ENCODE results near the gene TTLL11.
A peak's percentile ranks its signal among the peaks of the same experiment; 100 is the strongest.
"Not testable (repeated sequence)": the region's sequence is repeated elsewhere in the genome, so short reads cannot be mapped to it uniquely, and the experiment has no call there.

TTLL11 gene

DNA sequence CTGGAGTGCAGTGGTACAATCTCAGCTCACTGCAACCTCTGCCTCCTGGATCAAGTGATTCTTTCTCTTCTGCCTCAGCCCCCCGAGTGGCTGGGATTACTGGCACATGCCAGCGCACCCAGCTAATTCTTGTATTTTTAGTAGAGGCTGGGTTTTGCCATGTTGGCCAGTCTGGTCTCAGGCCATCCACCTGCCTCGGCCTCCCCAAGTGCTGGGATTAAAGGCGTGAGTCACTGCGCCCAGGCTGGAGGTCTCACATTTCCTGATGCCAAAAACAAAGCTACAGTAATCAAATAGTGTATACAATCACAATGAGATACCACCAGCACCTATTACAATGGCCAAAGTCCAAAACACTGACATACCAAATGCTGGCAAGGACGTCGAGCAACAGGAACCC lies 51.1 kb downstream of the TTLL11 start:
- no peak for DNase-seq

GRCh38 chr9:122040561-122041242 lies 52.4 kb downstream of the TTLL11 start:
- DNase-seq = no peak

DNA sequence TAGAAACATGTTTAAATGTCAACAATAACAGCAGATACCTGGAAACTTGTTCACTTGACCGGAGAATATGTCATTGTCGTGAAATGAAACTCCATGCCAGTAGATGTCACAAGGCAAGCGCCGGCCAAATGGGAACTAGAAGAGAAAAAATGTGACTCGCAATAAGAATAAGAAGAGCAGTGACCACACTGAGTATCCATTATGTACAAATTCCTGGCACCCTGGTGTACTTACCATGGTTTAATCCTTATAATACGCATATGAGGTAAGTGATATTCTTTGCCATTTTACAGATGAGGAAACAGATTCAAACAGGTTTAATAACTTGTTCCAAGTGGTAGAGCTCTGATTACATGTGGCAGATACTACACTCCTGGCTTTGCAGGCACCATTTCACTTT lies 53.9 kb downstream of the TTLL11 start:
- DNase-seq = peak; percentile 11

GRCh38 chr9:122036988-122037387 lies 56.1 kb downstream of the TTLL11 start:
- DNase-seq = no peak

GRCh38 chr9:122036408-122036807 lies 56.7 kb downstream of the TTLL11 start:
- no peak for DNase-seq

- DNase-seq = no peak
These were observed 59.2 kb downstream of the TTLL11 start for GRCh38 chr9:122033775-122034373.

DNA sequence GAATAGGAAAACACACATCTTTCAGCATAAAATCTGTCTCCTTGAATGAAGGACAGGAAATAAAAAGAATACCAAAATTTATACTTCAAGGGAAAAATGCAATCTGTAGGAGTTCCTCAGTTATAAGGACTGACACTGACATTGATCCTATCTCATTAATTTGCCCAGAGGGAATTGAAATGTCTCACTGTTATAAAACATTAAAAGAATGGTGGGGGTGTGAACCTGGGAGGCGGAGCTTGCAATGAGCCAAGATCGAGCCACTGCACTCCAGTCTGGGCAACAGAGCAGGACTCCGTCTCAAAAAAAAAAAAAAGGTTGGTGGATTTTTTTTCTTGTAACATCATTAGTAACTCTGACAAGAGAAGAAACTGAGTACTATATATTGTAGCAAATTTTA lies 60.8 kb downstream of the TTLL11 start:
- no peak for DNase-seq

DNA sequence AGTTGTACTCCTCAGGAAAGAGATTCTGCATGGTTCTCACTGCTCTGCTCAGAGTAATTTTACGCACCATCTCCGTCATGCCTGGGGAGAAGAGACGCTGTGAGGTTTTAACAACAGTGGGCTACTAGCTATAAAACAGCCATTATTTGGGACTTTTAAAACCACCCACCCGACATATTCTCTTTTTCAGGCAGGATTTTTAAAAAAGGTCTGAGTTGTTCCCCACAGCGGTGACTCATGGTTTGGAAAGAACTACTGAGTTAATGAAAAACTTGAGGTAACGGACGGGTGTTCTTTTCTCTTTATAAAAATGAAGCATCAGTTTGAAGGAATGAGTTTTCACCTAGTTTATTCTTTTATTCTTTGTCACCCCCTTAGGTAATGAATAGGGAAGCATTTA lies 61.3 kb downstream of the TTLL11 start:
- no peak for DNase-seq

GRCh38 chr9:122031157-122031556 lies 62.0 kb downstream of the TTLL11 start:
- no peak for DNase-seq

DNA sequence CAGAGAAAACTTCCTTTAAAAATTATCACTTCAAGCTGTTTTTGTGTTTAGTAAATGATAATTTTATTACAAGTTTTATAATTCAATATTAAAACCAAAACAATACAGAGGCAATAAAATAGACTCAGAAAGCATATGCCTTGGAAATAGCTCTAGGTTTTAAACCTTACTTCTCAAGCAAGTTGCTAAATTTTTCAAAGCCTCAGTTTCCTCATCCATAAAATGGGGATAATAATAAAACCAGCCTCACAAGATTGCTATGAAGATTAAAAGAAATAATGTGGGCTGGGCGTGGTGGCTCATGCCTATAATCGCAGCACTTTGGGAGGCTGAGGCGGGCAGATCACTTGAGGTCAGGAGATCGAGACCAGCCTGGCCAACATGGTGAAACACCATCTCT lies 62.8 kb downstream of the TTLL11 start:
- DNase-seq = no peak

DNA sequence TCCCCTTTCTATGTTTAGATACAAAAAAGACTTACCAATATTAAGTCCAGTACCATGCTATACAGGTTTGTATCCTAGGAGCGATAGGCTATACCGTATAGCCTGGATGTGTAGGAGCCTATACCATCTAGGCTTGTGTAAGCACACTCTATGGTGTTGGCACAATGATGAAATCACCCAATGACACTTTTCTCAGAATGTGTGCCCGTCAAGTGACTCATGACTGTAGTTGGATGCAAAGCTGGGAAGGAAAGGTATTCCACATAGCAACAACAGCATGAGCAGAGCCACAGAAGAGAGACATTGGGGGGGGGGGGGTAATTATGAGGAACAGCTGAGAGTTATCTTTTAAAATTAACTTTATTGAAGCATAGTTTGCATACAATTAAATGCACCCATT lies 63.2 kb downstream of the TTLL11 start:
- no peak for DNase-seq

GRCh38 chr9:122028089-122028488 lies 65.0 kb downstream of the TTLL11 start:
- DNase-seq = no peak

DNA sequence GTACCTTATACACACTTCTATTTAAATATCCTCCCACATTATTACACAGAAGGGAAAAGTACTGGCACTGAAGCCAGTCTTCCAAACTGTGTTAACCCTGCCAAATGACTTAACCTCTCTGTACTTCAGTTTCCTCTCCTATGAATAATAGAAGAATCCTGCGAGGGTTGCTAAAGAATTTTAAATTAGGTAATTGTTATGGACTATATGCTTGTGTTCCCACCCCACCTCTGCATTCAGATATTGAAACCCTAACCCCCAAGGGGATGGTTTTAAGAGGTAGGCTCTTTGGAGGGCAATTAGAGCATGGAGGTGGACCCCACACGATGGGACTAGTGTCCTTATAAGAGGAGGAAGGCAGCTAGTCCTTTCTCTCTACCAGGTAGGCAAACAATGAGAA lies 72.7 kb downstream of the TTLL11 start:
- no peak for DNase-seq

GRCh38 chr9:122016744-122017143 lies 76.4 kb downstream of the TTLL11 start:
- DNase-seq = peak; percentile 36

GRCh38 chr9:122016309-122016708 lies 76.8 kb downstream of the TTLL11 start:
- DNase-seq = no peak

DNA sequence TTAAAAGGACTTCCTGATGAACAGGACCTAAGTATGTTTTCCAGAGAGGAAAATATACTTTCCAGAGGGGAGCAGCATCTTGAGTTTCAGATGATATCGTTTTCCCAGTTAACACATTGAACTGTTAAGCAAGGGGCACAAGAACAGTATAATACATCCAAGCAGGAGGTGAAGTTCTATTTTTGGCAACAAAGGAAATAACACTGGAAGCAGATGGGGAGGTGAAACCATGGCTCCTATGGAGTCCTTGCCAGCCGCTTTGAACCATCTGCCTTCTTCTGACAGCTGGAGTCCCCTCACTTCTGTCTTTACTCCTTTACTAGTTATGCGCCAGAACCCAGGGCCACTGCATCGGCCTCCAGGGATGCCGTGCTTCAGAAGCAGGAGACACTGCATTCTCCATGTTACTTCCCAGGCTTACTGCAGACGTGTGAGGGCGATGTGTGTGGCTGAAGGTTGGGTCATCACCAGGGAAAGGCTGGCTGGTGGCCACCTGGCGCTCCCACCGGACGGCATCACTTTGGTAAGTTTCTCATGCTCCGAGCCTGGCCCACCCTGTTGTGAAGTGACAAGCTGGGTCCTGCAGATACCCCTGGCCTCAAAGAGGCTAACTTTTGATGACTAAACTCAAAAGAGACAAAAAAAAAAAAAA lies 77.8 kb downstream of the TTLL11 start:
- no peak for DNase-seq

GRCh38 chr9:122011818-122012498 lies 81.2 kb downstream of the TTLL11 start:
- DNase-seq = no peak

DNA sequence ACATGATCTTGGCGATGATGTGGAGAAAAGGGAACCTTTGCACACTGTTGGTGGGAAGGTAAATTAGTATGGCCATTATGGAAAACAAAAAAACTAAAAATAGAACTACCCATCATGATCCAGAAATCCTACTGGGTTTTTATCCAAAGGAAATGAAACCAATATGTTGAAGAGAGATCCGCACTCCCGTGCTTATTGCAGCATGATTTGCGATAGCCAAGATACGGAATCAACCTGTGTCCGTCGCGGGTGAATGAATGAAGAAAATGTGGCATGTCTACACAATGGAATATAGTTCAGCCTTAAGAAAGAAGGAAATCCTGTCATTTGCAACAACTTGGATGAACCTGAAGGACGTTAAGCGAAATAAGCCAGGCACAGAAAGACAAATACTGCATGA lies 84.5 kb downstream of the TTLL11 start:
- no peak for DNase-seq

DNA sequence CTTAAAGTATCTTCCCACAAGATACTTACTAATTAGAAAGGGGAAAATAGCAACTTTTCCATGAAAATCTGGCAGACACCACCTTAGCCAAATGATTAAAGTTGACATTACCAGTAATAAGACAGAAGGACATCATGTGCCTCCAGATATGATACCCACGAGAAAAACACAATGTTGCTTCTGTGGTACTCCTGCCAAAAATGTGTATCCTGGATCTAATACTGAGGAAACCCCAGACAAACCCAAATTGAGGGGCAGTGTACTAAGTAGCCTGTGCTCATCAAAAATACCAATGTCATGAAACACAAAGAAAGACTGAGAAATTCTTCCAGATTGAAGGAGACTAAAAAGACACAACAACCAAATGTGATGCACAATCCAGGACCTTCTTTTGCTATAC lies 85.3 kb downstream of the TTLL11 start:
- no peak for DNase-seq

GRCh38 chr9:122005597-122005996 lies 87.5 kb downstream of the TTLL11 start:
- peak; percentile 22 for DNase-seq

DNA sequence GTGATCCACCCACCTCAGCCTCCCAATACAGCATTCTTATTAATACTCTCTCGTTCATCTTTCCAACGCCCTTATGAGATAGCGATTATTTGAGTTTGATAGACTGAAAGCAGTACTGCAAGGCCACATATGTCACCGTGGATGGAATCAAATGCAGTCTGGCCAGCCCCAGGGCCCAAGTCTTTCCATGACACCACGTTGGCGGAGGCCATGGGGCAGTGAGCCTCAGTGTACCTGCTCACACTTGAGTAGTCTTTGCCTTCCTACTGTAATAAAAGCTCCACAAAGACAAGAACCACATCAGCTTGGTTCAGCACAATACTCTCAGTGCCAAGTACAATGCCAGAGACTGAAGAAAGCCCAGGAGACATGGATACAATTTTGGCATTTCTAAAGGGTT lies 88.5 kb downstream of the TTLL11 start:
- DNase-seq = no peak

DNA sequence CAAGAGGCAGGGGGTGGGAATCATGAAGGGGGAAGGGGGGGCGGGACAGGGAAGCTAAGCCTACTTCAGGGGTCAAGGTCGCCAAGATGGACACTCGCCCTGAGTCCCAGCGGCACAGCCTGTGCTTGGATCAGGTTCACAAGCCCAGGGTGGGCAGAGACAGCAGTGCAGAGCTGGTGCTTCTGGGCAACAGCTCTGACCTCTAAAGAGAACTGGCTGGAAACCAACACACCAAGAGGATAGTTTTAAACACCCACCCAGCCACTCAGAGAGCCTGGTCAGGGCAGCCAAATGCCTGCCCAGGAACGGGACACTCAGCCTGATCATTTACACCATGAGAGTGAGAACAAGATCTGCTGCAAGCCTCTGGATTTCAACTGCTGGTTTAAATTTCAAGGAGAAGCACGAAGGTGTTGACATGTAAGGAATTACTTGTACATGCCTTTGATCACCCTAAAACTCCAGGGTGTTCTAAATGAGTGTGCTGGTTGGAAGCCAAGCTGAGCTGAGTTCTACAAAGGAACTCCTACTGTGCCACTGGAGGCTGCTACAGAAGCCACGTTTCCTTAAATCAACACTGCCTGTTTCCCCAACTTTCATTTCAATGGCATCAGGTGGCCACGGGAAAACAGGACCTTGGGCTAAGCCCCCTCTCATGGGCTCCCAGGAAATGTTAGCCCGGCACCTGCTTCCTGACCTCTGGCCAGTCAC lies 91.5 kb downstream of the TTLL11 start:
- DNase-seq = no peak

- not testable (repeated sequence) for DNase-seq
These were observed 92.6 kb downstream of the TTLL11 start for GRCh38 chr9:122000526-122000925.

Measured in midbrain (tissue), 1 donor.